Astrocyte of the cerebellum (primary cell): ENCODE data around the gene ODF4.

Source experiments
- DNase-seq: peaks from one replicate; pipeline ENCODE4 v3.0.0-alpha.2; 2011; ENCODE audit warnings: low read depth
- H3K4me3 ChIP-seq: 2 replicates; pipeline ENCODE4 v1.5.1; 2011; ENCODE audit warnings: mild to moderate bottlenecking, low read depth, low read length, moderate library complexity
- CTCF ChIP-seq: IDR thresholded peaks from 2 replicates; pipeline ENCODE4 v1.5.1; 2012; ENCODE audit warnings: low read length, low read depth, moderate library complexity, mild to moderate bottlenecking; ENCODE audit errors: missing control alignments
- in situ Hi-C: cut with HindIII; loops from 2 replicates; pipeline ENCODE4 v1.10.0; 2017; ENCODE audit warnings: low sequenced_read_pairs

ODF4 gene

GRCh38 chr17:8350339-8350738 lies 10.7 kb downstream of the ODF4 start:
- in situ Hi-C loops = no loop called here
- no peak overlapping the region for H3K4me3 ChIP-seq

GRCh38 chr17:8353736-8354135 lies 14.1 kb downstream of the ODF4 start:
- no peak for TF ChIP-seq CTCF
- in situ Hi-C loops = no loop called here
- DNase-seq = no peak
- no peak overlapping the region for H3K4me3 ChIP-seq

More at GRCh38 chr17:8350339-8350738, 10.7 kb downstream of the ODF4 start:
- no peak for DNase-seq
- no peak for TF ChIP-seq CTCF

- DNase-seq = no peak
- in situ Hi-C loops = no loop called here
- TF ChIP-seq CTCF = no peak
- no peak overlapping the region for H3K4me3 ChIP-seq
These were observed 14.6 kb downstream of the ODF4 start for GRCh38 chr17:8354236-8354635.

GRCh38 chr17:8357910-8358309 lies 18.3 kb downstream of the ODF4 start:
- no peak for DNase-seq
- H3K4me3 ChIP-seq = no peak overlapping the region
- no peak for TF ChIP-seq CTCF
- in situ Hi-C loops = no loop called here

- in situ Hi-C loops = no loop called here
- no peak for TF ChIP-seq CTCF
- no peak for DNase-seq
- no peak overlapping the region for H3K4me3 ChIP-seq
These were observed 20.1 kb downstream of the ODF4 start for GRCh38 chr17:8359769-8360168.

- H3K4me3 ChIP-seq = no peak overlapping the region
- in situ Hi-C loops = no loop called here
- DNase-seq = no peak
- no peak for TF ChIP-seq CTCF
These were observed 20.6 kb downstream of the ODF4 start for GRCh38 chr17:8360260-8360659.

- no peak for DNase-seq
- no peak overlapping the region for H3K4me3 ChIP-seq
- in situ Hi-C loops = no loop called here
- no peak for TF ChIP-seq CTCF
These were observed 21.1 kb downstream of the ODF4 start for GRCh38 chr17:8360751-8361150.
